HL-60 (cell line): Measurements from ENCODE around the gene PLGLB1.
"Not testable (repeated sequence)": the region's sequence is repeated elsewhere in the genome, so short reads cannot be mapped to it uniquely, and the experiment has no call there.

Experiments used
- CTCF ChIP-seq: IDR thresholded peaks from one replicate; pipeline ENCODE4 v1.5.1; 2011; ENCODE audit warnings: low read length, control low read depth, inconsistent platforms; ENCODE audit not compliant: insufficient read depth
- GABPA ChIP-seq: IDR thresholded peaks from 2 replicates; pipeline ENCODE4 v1.6.1; 2012; ENCODE audit warnings: low read depth
- POLR2AphosphoS5 ChIP-seq: IDR thresholded peaks from 2 replicates; pipeline ENCODE4 v1.6.1; 2012; ENCODE audit warnings: low read depth
- REST ChIP-seq: IDR thresholded peaks from 2 replicates; pipeline ENCODE4 v1.6.1; 2012; ENCODE audit warnings: low read depth; ENCODE audit not compliant: insufficient replicate concordance

GRCh38 chr2:87021744-87022143, at the start of gene PLGLB1:
- TF ChIP-seq CTCF, POLR2AphosphoS5, REST, GABPA: not testable (repeated sequence)
